Ascending aorta (tissue), 2 donors: ENCODE data around the gene FBLN7. TPM values are rescaled to one million over a fixed set of nuclear protein-coding genes. Genes with fewer than 3 reads are reported as not detected.
"Not testable (repeated sequence)": the region's sequence is repeated elsewhere in the genome, so short reads cannot be mapped to it uniquely, and the experiment has no call there.

Experiments
- DNase-seq, 2 donors: peaks; one replicate each; pipeline ENCODE4 v3.0.0-alpha.2; 2019; ENCODE audit warnings: low spot score in 2 of 2
- H3K27ac ChIP-seq, 2 donors: fragments of 200-600 bp; sonication (generic); one replicate each; pipeline ENCODE4 v1.5.1; 2016 to 2017; ENCODE audit warnings: mild to moderate bottlenecking in 1 of 2
- H3K27me3 ChIP-seq: fragments of 200-600 bp; sonication (generic); one replicate; pipeline ENCODE4 v1.5.1; 2017
- H3K36me3 ChIP-seq, 2 donors: fragments of 200-600 bp; sonication (generic); one replicate each; pipeline ENCODE4 v1.5.1; 2016
- H3K4me1 ChIP-seq, 2 donors: fragments of 200-600 bp; sonication (generic); one replicate each; pipeline ENCODE4 v1.5.1; 2016 to 2017; ENCODE audit warnings: mild to moderate bottlenecking in 1 of 2
- H3K4me3 ChIP-seq, 2 donors: fragments of 200-600 bp; sonication (generic); one replicate each; pipeline ENCODE4 v1.5.1; 2016 to 2017; ENCODE audit warnings: mild to moderate bottlenecking in 1 of 2
- H3K9me3 ChIP-seq, 2 donors: fragments of 200-600 bp; sonication (generic); one replicate each; pipeline ENCODE4 v1.5.1; 2016
- intact Hi-C: fragments of 100-400 bp; cut with DNase I; formaldehyde crosslinking; loops from one replicate; pipeline ENCODE4 v1.15.1; 2023
- total RNA-seq: library from RNA; depleted of rRNA; stranded (reverse); fragments of >200 nt; gene quantifications from one replicate; pipeline ENCODE4 v1.1.0, GENCODE V29; 2016
- TF ChIP-seq, protein P1 (sequence below), 3 experiments: fragments of 200-600 bp in 2 of 3; fragments of 450-650 bp in 1 of 3; sonication (generic) in 2 of 3; IDR thresholded peaks; one replicate each; pipeline ENCODE4 v1.5.1; 2016 to 2019; ENCODE audit warnings: antibody characterized with exemption in 3 of 3, mild to moderate bottlenecking in 1 of 3, moderate library complexity in 1 of 3

Gene FBLN7
- total RNA-seq, 1 donor from 2014 or later = 0.43 TPM

DNA sequence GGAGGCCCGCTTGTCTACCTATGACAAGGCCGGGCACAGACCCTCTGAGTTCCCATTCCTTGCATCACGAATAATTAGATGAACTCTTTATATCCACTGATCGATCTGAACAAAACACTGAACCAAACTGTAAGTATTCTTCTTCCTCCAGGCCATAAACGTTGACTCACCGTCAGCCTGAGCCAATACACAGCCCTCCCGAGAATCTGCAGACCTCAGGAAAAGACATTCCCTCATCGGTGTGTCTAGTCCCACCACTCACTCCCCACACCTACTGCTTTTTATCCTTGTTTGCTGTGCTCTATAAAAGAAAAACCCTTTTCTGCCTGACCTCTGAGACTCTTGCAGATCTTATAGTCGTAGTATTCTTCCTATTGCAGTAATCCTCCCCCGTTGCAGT, 42.1 kb upstream of the FBLN7 start:
- Histone ChIP-seq H3K36me3 (peaks cover 29 to 47% of the 10 kb centered on the region in 2 donors), H3K27ac (no peak overlapping the region), H3K4me1 (no peaks in the 10 kb centered on the region), H3K4me3 (no peak overlapping the region), H3K27me3 (no peaks in the 10 kb centered on the region), H3K9me3 (no peaks in the 10 kb centered on the region)
- intact Hi-C loops = no loop called here
- TF ChIP-seq, protein P1, sequence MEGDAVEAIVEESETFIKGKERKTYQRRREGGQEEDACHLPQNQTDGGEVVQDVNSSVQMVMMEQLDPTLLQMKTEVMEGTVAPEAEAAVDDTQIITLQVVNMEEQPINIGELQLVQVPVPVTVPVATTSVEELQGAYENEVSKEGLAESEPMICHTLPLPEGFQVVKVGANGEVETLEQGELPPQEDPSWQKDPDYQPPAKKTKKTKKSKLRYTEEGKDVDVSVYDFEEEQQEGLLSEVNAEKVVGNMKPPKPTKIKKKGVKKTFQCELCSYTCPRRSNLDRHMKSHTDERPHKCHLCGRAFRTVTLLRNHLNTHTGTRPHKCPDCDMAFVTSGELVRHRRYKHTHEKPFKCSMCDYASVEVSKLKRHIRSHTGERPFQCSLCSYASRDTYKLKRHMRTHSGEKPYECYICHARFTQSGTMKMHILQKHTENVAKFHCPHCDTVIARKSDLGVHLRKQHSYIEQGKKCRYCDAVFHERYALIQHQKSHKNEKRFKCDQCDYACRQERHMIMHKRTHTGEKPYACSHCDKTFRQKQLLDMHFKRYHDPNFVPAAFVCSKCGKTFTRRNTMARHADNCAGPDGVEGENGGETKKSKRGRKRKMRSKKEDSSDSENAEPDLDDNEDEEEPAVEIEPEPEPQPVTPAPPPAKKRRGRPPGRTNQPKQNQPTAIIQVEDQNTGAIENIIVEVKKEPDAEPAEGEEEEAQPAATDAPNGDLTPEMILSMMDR (IDR thresholded peaks at IDR 0.05) = no peak
- DNase-seq = no peak

DNA sequence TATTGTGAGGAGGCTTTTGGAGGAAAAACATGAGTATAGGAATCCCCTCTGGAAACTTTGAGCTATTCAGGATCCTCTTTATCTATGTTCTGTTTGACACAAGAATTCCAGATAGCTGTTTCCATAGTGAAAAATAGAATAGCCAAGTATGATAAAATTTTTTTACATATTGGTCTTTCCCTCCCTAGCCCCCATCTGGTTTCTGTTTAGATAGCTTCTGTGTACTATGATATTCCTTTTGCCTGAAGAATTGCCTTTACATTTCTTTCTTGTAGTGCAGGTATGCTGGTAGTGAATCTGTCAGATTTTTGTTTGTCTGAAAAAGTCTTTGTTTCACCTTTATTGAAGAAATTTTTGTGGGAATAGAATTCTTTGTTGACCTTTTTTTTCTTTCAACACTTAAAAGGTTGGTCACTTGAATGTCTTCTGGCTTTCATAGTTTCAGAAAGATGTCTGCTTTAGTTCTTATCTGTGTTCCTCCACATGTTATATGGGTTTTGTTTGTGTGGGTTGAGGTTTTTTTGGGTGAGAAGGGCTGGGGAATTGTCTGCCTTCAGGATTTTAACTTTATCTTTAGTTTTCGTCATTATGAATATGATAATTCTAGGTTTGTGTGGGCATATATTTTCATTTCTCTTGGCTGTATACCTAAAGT, 29.9 kb upstream of the FBLN7 start:
- no peaks in the 10 kb centered on the region for H3K27me3 ChIP-seq
- peaks cover 29 to 73% of the 10 kb centered on the region in 2 donors for H3K36me3 ChIP-seq
- H3K9me3 ChIP-seq = peaks cover 0 to 12% of the 10 kb centered on the region in 2 donors
- no peak overlapping the region for H3K27ac ChIP-seq
- H3K4me3 ChIP-seq = no peak overlapping the region
- TF ChIP-seq, protein P1 (IDR thresholded peaks at IDR 0.05) = no peak
- DNase-seq = no peak
- H3K4me1 ChIP-seq = no peaks in the 10 kb centered on the region
- intact Hi-C loops = no loop called here

DNA sequence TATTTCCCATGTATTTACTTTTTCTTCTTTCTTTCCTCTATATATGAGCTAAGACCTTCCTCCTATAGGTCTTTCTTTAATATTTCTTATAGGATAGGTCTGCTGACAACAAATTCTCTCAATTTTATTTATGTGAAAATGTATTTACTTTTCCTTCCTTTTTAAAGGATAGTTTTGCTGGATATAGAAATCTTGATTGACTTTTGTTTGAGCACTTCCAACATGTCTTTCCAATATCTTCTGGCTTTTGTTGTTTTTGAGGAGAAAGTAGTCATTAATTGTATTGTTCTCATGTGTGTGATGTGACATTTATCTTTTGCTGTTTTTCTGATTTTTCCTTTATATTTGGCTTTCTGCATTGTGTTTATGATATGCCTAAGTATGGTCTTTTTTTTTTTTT, 28.9 kb upstream of the FBLN7 start:
- Histone ChIP-seq H3K27ac (no peak overlapping the region), H3K4me1 (no peaks in the 10 kb centered on the region), H3K36me3 (peaks cover 29 to 63% of the 10 kb centered on the region in 2 donors), H3K27me3 (no peaks in the 10 kb centered on the region), H3K4me3 (no peak overlapping the region), H3K9me3 (peaks cover 0 to 12% of the 10 kb centered on the region in 2 donors)
- intact Hi-C loops = no loop called here
- TF ChIP-seq, protein P1 (IDR thresholded peaks at IDR 0.05) = no peak
- no peak for DNase-seq

DNA sequence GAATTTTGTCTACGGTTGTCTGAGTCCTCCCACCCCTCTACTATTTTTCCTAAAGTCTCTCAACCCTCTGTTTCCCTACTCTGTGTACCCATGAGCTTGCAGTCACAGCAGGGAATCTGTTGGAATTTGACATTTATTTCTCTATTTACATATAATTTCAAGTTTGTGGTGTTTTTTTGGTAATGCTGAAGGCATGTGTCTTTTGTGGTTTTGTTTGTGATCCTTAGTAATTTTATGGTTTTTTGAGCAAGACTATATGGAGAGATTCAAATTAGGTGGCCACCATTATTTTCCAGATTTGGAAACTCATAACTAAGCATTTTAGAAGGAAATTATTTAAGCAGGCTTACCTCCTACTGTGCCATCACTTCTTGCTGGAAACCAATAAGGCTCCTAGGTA, 27.2 kb upstream of the FBLN7 start:
- Histone ChIP-seq H3K27me3 (no peaks in the 10 kb centered on the region), H3K27ac (no peak overlapping the region), H3K4me3 (no peak overlapping the region), H3K4me1 (no peaks in the 10 kb centered on the region), H3K9me3 (peaks cover 0 to 12% of the 10 kb centered on the region in 2 donors), H3K36me3 (peaks cover 26 to 66% of the 10 kb centered on the region in 2 donors)
- no peak for DNase-seq
- intact Hi-C loops = no loop called here
- TF ChIP-seq, protein P1 (IDR thresholded peaks at IDR 0.05) = no peak

DNA sequence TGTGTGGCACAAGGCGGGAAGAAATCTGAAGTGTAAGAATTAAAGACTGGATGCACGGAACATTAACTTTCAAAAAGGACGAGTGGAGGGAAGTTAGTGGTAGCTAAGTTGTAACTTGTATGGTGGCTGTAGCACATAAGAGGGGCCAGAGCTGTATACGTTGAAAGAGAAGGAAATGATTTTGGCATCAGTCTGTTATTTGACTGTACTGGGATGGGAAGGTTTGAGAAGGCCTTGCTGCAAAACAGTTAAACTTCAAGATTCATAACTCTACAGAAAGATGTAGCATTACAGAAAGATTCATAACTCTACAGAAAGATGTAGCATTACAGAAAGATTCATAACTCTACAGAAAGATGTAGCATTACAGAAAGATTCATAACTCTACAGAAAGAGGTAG, 24.8 kb upstream of the FBLN7 start:
- H3K36me3 ChIP-seq = peaks cover 17 to 67% of the 10 kb centered on the region in 2 donors
- intact Hi-C loops, DNase-seq, H3K27me3 ChIP-seq, H3K4me1 ChIP-seq, H3K27ac ChIP-seq, H3K4me3 ChIP-seq: not testable (repeated sequence)
- peaks cover 0 to 12% of the 10 kb centered on the region in 2 donors for H3K9me3 ChIP-seq

DNA sequence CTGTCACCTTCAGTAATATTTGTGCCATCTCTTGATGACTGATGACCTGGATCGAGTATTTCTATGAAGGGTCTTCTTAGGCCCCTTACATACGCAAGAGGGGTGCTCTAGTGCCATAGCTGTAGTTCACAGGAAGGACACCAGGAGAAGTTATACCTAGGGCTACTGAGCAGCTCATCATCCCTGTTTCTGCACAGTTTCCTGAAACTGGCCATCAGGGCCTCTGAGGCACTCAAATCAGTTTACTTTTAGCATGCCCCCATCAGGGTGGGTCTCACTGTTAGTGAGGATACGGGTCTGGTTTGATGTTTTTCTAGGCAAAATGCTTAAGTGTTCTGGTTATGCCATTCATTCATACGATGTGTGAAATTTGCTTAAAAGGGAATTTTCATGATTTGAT, 20.0 kb upstream of the FBLN7 start:
- no peak for DNase-seq
- no peak overlapping the region for H3K4me3 ChIP-seq
- TF ChIP-seq, protein P1 (IDR thresholded peaks at IDR 0.05) = no peak
- H3K4me1 ChIP-seq = no peaks in the 10 kb centered on the region
- no peak overlapping the region for H3K27ac ChIP-seq
- H3K9me3 ChIP-seq = no peaks in the 10 kb centered on the region
- no peaks in the 10 kb centered on the region for H3K27me3 ChIP-seq
- intact Hi-C loops = no loop called here
- peaks cover 0 to 28% of the 10 kb centered on the region in 2 donors for H3K36me3 ChIP-seq
